ENCODE data around the gene ZSWIM1. TPM values are rescaled to one million over a fixed set of nuclear protein-coding genes. Genes with fewer than 3 reads are reported as not detected.

ZSWIM1 gene
- total RNA-seq = 10.1 TPM

GRCh38 chr20:45880988-45881788 lies at the start of gene ZSWIM1:
TSS of gene ZSWIM1 (plus strand) at chr20:45881227. CDS start at chr20:45882593, 1,366 bp downstream.
- H3K9me3 ChIP-seq (ENCODE audit: low read depth, low read length) = no peaks in the 10 kb centered on the region
- no peaks in the 10 kb centered on the region for H3K27me3 ChIP-seq (ENCODE audit: insufficient read depth, low read length)
- H3K4me3 ChIP-seq (ENCODE audit: low read length) = peak within 1 kb of the TSS; percentile 64
- peaks cover 38% of the 10 kb centered on the region for H3K4me1 ChIP-seq (ENCODE audit: insufficient read depth, low read length)

- peaks cover 43% of the 10 kb centered on the region for H3K4me1 ChIP-seq (ENCODE audit: insufficient read depth, low read length)
- H3K27me3 ChIP-seq (ENCODE audit: insufficient read depth, low read length) = no peaks in the 10 kb centered on the region
- H3K4me3 ChIP-seq (ENCODE audit: low read length) = no peak overlapping the region
Measured at GRCh38 chr20:45832619-45833018, 48.4 kb upstream of the ZSWIM1 start.

GRCh38 chr20:45833030-45833882 lies 47.8 kb upstream of the ZSWIM1 start, which contains the start of gene SNX21:
TSS of gene SNX21 (plus strand) at chr20:45833799. CDS start at chr20:45833920, 121 bp downstream.
- H3K4me1 ChIP-seq (ENCODE audit: insufficient read depth, low read length) = peaks cover 43% of the 10 kb centered on the region

More at GRCh38 chr20:45832619-45833018, 48.4 kb upstream of the ZSWIM1 start:
- no peaks in the 10 kb centered on the region for H3K9me3 ChIP-seq (ENCODE audit: low read depth, low read length)

GRCh38 chr20:45833883-45834796 lies 46.9 kb upstream of the ZSWIM1 start:
- H3K9me3 ChIP-seq (ENCODE audit: low read depth, low read length) = no peaks in the 10 kb centered on the region
- peaks cover 43% of the 10 kb centered on the region for H3K4me1 ChIP-seq (ENCODE audit: insufficient read depth, low read length)
- H3K27me3 ChIP-seq (ENCODE audit: insufficient read depth, low read length) = no peaks in the 10 kb centered on the region
- peak overlapping the region; percentile 51 for H3K4me3 ChIP-seq (ENCODE audit: low read length)

More at GRCh38 chr20:45833030-45833882, 47.8 kb upstream of the ZSWIM1 start, which contains the start of gene SNX21:
- Histone ChIP-seq H3K27me3 (ENCODE audit: insufficient read depth, low read length) (no peaks in the 10 kb centered on the region), H3K9me3 (ENCODE audit: low read depth, low read length) (no peaks in the 10 kb centered on the region), H3K4me3 (ENCODE audit: low read length) (peak within 1 kb of the TSS; percentile 51)

- no peaks in the 10 kb centered on the region for H3K9me3 ChIP-seq (ENCODE audit: low read depth, low read length)
- H3K4me3 ChIP-seq (ENCODE audit: low read length) = no peak overlapping the region
- H3K27me3 ChIP-seq (ENCODE audit: insufficient read depth, low read length) = no peaks in the 10 kb centered on the region
- H3K4me1 ChIP-seq (ENCODE audit: insufficient read depth, low read length) = peaks cover 43% of the 10 kb centered on the region
Measured at GRCh38 chr20:45834797-45835161, 46.2 kb upstream of the ZSWIM1 start.

- peaks cover 43% of the 10 kb centered on the region for H3K4me1 ChIP-seq (ENCODE audit: insufficient read depth, low read length)
- no peak overlapping the region for H3K4me3 ChIP-seq (ENCODE audit: low read length)
- no peaks in the 10 kb centered on the region for H3K9me3 ChIP-seq (ENCODE audit: low read depth, low read length)
- no peaks in the 10 kb centered on the region for H3K27me3 ChIP-seq (ENCODE audit: insufficient read depth, low read length)
Measured at GRCh38 chr20:45835329-45835765, 45.7 kb upstream of the ZSWIM1 start.

GRCh38 chr20:45835825-45836224 lies 45.2 kb upstream of the ZSWIM1 start:
- Histone ChIP-seq H3K4me1 (ENCODE audit: insufficient read depth, low read length) (peaks cover 43% of the 10 kb centered on the region), H3K4me3 (ENCODE audit: low read length) (no peak overlapping the region), H3K9me3 (ENCODE audit: low read depth, low read length) (no peaks in the 10 kb centered on the region), H3K27me3 (ENCODE audit: insufficient read depth, low read length) (no peaks in the 10 kb centered on the region)

- Histone ChIP-seq H3K9me3 (ENCODE audit: low read depth, low read length) (no peaks in the 10 kb centered on the region), H3K4me1 (ENCODE audit: insufficient read depth, low read length) (peaks cover 41% of the 10 kb centered on the region), H3K27me3 (ENCODE audit: insufficient read depth, low read length) (no peaks in the 10 kb centered on the region), H3K4me3 (ENCODE audit: low read length) (no peak overlapping the region)
Measured at GRCh38 chr20:45836841-45837240, 44.2 kb upstream of the ZSWIM1 start.

GRCh38 chr20:45840700-45841198 lies 40.3 kb upstream of the ZSWIM1 start:
- Histone ChIP-seq H3K4me1 (ENCODE audit: insufficient read depth, low read length) (peaks cover 16% of the 10 kb centered on the region), H3K27me3 (ENCODE audit: insufficient read depth, low read length) (no peaks in the 10 kb centered on the region), H3K9me3 (ENCODE audit: low read depth, low read length) (no peaks in the 10 kb centered on the region), H3K4me3 (ENCODE audit: low read length) (no peak overlapping the region)

- H3K4me3 ChIP-seq (ENCODE audit: low read length) = no peak overlapping the region
- H3K27me3 ChIP-seq (ENCODE audit: insufficient read depth, low read length) = no peaks in the 10 kb centered on the region
- H3K9me3 ChIP-seq (ENCODE audit: low read depth, low read length) = no peaks in the 10 kb centered on the region
- peaks cover 14% of the 10 kb centered on the region for H3K4me1 ChIP-seq (ENCODE audit: insufficient read depth, low read length)
Measured at GRCh38 chr20:45841407-45842129, 39.5 kb upstream of the ZSWIM1 start.

- Histone ChIP-seq H3K9me3 (ENCODE audit: low read depth, low read length) (no peaks in the 10 kb centered on the region), H3K4me3 (ENCODE audit: low read length) (no peak overlapping the region), H3K4me1 (ENCODE audit: insufficient read depth, low read length) (peaks cover 14% of the 10 kb centered on the region), H3K27me3 (ENCODE audit: insufficient read depth, low read length) (no peaks in the 10 kb centered on the region)
Measured at GRCh38 chr20:45842169-45842812, 38.7 kb upstream of the ZSWIM1 start.

GRCh38 chr20:45843506-45843905 lies 37.5 kb upstream of the ZSWIM1 start:
- Histone ChIP-seq H3K9me3 (ENCODE audit: low read depth, low read length) (no peaks in the 10 kb centered on the region), H3K27me3 (ENCODE audit: insufficient read depth, low read length) (no peaks in the 10 kb centered on the region), H3K4me1 (ENCODE audit: insufficient read depth, low read length) (peaks cover 14% of the 10 kb centered on the region), H3K4me3 (ENCODE audit: low read length) (no peak overlapping the region)

GRCh38 chr20:45845452-45845851 lies 35.6 kb upstream of the ZSWIM1 start:
- H3K4me3 ChIP-seq (ENCODE audit: low read length) = no peak overlapping the region
- H3K4me1 ChIP-seq (ENCODE audit: insufficient read depth, low read length) = peaks cover 14% of the 10 kb centered on the region
- no peaks in the 10 kb centered on the region for H3K9me3 ChIP-seq (ENCODE audit: low read depth, low read length)
- H3K27me3 ChIP-seq (ENCODE audit: insufficient read depth, low read length) = no peaks in the 10 kb centered on the region

All from mononuclear cell (primary cell).